GM18517 (cell line): Measurements from ENCODE around the gene COL12A1.

Source experiments
- ATAC-seq: cut with Tn5 transposase; IDR thresholded peaks from one replicate; pipeline ENCODE4 v1.9.1; 2021; ENCODE audit warnings: mild to moderate bottlenecking, moderate library complexity; ENCODE audit not compliant: unreplicated experiment

COL12A1 gene

DNA sequence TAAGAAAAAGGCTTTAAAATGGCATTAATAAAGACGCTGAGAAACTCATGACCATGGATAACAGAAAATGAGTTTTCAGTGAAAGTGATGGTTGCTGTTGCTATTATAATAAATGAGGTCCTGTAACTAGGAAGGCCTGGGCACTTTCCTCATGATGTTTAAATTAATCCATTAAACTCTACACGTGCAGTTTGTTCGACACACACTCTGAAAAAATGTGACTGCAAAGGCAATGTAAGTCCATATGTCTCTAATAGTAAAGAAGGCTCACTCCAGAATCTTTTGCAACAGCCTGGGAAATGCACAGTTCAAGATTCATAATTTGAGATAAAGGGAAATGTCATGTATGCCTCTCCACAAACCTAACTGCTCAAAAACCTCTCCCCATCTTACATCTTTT, 153.4 kb downstream of the COL12A1 start:
- ATAC-seq, result no peak

- ATAC-seq, result no peak
Measured at GRCh38 chr6:75049308-75049707, 156.5 kb downstream of the COL12A1 start.

DNA sequence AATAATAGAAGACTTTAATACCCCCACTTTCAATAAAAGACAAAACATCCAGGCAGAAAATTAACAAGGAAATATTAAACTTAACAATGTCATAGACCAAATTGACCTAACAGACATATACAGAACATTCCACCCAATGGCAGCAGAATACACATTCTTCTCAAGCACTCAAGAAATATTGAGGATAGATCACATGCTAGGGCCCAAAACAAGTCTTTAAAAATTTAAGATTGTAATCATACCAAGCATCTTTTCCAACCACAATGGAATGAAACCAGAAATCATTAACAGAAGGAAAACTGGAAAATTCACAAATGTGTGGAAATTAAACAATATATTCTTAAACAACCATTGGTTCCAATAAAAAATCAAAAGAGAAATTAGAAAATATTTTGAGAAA, 161.0 kb downstream of the COL12A1 start:
- no peak for ATAC-seq

- ATAC-seq, result no peak
Measured at GRCh38 chr6:75041381-75041780, 164.5 kb downstream of the COL12A1 start.
